Measurements from ENCODE around the gene TRA2B. TPM values are rescaled to one million over a fixed set of nuclear protein-coding genes. Genes with fewer than 3 reads are reported as not detected.

TRA2B gene
- total and polyA plus RNA-seq, 7 donors: 38.7 to 99.5 (median 75.3) TPM

DNA sequence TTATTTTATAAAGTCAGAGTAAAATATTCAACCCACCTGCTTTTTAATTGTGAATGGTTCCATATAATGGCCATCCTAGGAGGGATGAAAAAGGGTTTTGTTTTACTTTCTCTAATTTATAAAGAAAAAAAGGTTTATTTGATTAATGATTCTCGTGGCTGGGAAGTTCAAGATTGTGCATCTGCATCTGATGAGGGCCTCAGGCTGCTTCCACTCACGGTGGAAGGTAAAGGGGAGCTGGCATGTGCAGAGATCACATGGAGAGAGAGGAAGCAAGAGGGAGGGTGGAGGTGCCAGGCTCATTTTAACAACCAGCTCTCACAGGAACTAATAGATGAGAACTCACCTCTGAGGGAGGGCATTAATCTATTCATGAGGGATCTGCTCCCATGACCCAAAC is 27.7 kb upstream of the TRA2B start:
- ATAC-seq (no peak), DNase-seq (no peak)
- Histone ChIP-seq H3K9me3 (no peaks in the 10 kb centered on the region), H3K36me3 (ENCODE audit: insufficient read depth in 1 of 2, low read depth in 1 of 2) (no peaks in the 10 kb centered on the region), H3K27me3 (ENCODE audit: insufficient read depth in 3 of 3, low read length in 2 of 3) (no peaks in the 10 kb centered on the region), H3K4me3 (no peak overlapping the region), H3K4me1 (peaks cover 6% of the 10 kb centered on the region), H3K27ac (no peak overlapping the region)
- WGBS, 3 donors: 61 to 77% (median 63%) methylated on average over 2 of the region's 2 CpGs
- intact Hi-C loops (cut with DNase I): no loop called here
- TF ChIP-seq, protein P1, sequence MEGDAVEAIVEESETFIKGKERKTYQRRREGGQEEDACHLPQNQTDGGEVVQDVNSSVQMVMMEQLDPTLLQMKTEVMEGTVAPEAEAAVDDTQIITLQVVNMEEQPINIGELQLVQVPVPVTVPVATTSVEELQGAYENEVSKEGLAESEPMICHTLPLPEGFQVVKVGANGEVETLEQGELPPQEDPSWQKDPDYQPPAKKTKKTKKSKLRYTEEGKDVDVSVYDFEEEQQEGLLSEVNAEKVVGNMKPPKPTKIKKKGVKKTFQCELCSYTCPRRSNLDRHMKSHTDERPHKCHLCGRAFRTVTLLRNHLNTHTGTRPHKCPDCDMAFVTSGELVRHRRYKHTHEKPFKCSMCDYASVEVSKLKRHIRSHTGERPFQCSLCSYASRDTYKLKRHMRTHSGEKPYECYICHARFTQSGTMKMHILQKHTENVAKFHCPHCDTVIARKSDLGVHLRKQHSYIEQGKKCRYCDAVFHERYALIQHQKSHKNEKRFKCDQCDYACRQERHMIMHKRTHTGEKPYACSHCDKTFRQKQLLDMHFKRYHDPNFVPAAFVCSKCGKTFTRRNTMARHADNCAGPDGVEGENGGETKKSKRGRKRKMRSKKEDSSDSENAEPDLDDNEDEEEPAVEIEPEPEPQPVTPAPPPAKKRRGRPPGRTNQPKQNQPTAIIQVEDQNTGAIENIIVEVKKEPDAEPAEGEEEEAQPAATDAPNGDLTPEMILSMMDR (IDR thresholded peaks at IDR 0.05): no peak

DNA sequence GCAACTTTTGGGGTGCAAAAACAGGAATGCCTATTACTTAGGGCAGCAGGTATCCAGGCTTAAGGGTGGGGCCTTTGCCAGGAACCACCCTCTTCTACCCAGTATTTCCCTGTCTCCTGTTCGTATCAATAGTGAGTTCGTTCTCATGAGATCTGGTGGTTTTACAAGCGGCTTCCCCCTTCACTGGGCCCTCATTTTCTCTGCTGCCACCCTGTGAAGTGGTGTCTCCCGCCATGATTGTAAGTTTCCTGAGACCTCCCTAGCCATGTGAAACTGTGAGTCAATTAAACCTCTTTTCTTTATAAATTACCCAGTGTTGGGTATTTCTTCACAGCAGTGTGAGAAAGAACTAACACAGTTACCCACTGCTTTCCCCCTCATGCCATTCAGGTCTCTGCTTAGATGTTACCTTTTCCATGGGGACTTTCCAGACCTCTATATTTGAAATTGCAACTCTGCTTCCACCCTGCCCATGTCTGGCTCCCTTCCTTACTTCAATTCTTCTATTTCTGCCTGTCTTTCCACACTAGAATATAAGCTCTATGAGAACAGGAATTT is 23.9 kb upstream of the TRA2B start:
- ATAC-seq (no peak), DNase-seq (no peak)
- Histone ChIP-seq H3K27ac (no peak overlapping the region), H3K27me3 (ENCODE audit: insufficient read depth in 3 of 3, low read length in 2 of 3) (no peaks in the 10 kb centered on the region), H3K9me3 (no peaks in the 10 kb centered on the region), H3K36me3 (ENCODE audit: insufficient read depth in 1 of 2, low read depth in 1 of 2) (no peaks in the 10 kb centered on the region), H3K4me1 (peaks cover 11% of the 10 kb centered on the region), H3K4me3 (no peak overlapping the region)
- intact Hi-C loops (cut with DNase I): no loop called here
- TF ChIP-seq, protein P1 (IDR thresholded peaks at IDR 0.05): no peak
- 92 to 99% (median 94%) methylated on average over 4 of the region's 4 CpGs for WGBS, 3 donors

DNA sequence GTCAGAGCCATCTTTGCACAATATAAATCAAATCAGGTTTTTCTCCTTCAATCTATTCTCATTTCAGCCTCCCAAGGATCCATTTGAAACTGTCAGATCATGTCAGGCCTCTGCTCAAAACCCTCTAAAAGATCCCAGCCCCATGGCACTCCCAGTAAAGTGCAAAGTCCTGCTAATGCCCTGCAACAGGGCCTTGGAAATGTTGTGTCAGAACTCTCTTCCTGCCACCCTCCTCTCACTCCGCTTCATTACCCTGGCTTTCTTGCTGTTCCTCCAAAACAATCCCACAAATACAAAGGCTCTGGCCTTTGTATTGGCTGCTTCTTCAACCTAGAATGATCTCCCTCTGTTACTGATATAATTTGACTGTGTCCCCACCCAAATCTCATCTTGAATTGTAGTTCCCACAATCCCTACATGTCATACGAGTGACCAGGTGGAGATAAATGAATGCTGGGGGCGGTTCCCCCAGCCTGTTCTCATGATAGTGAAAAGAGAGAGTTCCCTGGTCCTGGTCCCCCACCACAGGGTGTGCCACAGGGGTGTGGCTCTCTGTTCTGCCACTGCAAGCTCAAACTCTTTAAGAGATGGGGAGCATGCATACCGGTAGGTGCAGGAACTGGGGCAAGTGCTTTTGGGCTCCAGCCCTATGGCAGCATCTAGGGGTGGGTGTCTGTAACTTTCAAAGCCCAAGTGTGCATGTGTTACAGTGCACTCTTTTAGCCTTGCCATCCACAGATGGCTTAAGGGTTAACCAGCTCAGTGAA is 22.9 kb upstream of the TRA2B start:
- TF ChIP-seq, protein P1 (IDR thresholded peaks at IDR 0.05): no peak
- H3K27me3 ChIP-seq (ENCODE audit: insufficient read depth in 3 of 3, low read length in 2 of 3): no peaks in the 10 kb centered on the region
- H3K9me3 ChIP-seq: no peaks in the 10 kb centered on the region
- H3K4me3 ChIP-seq: peak overlapping the region; percentile 46
- H3K27ac ChIP-seq: peak overlapping the region; percentile 79
- ATAC-seq (peak in 3 of 4 donors; percentile 25 to 43 (median 29)), DNase-seq (no peak)
- intact Hi-C loops (cut with DNase I): no loop called here
- 85 to 90% (median 86%) methylated on average over 4 of the region's 4 CpGs for WGBS, 3 donors
- no peaks in the 10 kb centered on the region for H3K36me3 ChIP-seq (ENCODE audit: insufficient read depth in 1 of 2, low read depth in 1 of 2)
- peaks cover 11% of the 10 kb centered on the region for H3K4me1 ChIP-seq

DNA sequence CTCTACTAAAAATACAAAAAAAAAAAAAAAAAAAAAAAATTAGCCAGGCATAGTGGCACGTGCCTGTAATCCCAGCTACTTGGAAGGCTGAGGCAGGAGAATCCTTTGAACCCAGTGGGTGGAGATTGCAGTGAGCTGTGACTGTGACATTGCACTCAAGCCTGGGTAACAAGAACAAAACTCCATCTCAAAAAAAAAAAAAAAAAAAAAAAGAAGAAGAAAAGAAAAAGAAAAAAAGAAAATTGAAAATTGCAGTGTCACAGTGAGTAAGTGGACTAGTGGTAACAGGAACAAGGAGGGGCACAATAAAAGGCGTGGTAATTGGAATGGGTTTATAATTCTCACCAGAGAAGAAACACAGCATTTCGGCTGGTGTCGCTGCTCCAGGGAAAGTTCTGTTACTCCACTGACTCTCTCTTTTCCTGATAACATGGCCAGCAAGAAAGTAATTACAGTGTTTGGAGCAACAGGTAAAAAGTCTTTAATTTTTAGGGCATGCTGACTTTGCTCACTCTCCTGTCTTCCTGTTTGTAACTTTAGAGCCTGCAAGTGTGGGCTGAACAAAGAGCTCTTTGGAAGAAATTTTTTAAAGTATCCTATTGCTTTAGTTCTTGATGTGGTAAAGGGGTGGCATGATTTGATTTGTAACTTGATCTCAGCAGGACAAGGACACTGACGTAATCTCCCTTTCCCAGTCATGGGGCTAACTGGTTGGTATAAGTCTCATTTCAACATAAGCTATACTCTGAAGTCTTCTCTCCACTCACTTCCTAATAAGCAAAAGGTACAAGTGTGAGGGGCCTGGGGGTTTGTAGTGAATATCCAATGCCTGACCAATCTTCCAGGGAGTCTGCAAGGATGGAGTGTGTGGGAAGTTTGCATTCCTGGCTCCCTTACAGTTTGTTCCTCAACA is 22.1 kb upstream of the TRA2B start:
- Histone ChIP-seq H3K4me1 (peaks cover 11% of the 10 kb centered on the region), H3K4me3 (peak overlapping the region; percentile 46), H3K36me3 (ENCODE audit: insufficient read depth in 1 of 2, low read depth in 1 of 2) (no peaks in the 10 kb centered on the region), H3K27ac (peak overlapping the region; percentile 79), H3K9me3 (no peaks in the 10 kb centered on the region), H3K27me3 (ENCODE audit: insufficient read depth in 3 of 3, low read length in 2 of 3) (no peaks in the 10 kb centered on the region)
- TF ChIP-seq, protein P1 (IDR thresholded peaks at IDR 0.05): no peak
- DNase-seq: no peak
- intact Hi-C loops (cut with DNase I): no loop called here
- WGBS, 3 donors: 19 to 34% (median 32%) methylated on average over 5 of the region's 5 CpGs
- peak; percentile 81 to 95 (median 92) for ATAC-seq
